HL-60 (cell line): Measurements from ENCODE around the gene DOLK.
A peak's percentile ranks its signal among the peaks of the same experiment; 100 is the strongest.
"Not testable (repeated sequence)": the region's sequence is repeated elsewhere in the genome, so short reads cannot be mapped to it uniquely, and the experiment has no call there.

Experiments
- DNase-seq, 2 experiments: peaks; one replicate each; pipeline ENCODE4 v3.0.0-alpha.2; 2010 to 2020; ENCODE audit warnings: low read depth in 1 of 2, low spot score in 1 of 2
- H3K27ac ChIP-seq: fragments of 250-450 bp; sonication (Bioruptor Pico); replicated peaks from 2 replicates; pipeline ENCODE4 v1.5.1; 2020; ENCODE audit warnings: mild to moderate bottlenecking, moderate library complexity
- H3K27me3 ChIP-seq: fragments of 250-450 bp; sonication (Bioruptor Pico); 2 replicates; pipeline ENCODE4 v1.5.1; 2021; ENCODE audit warnings: mild to moderate bottlenecking, moderate library complexity; ENCODE audit not compliant: insufficient read depth, poor library complexity, severe bottlenecking
- H3K4me3 ChIP-seq: replicated peaks from 2 replicates; pipeline ENCODE4 v1.5.1; 2011; ENCODE audit warnings: mild to moderate bottlenecking, control low read depth, low read length; ENCODE audit not compliant: insufficient read depth
- GABPA ChIP-seq: IDR thresholded peaks from 2 replicates; pipeline ENCODE4 v1.6.1; 2012; ENCODE audit warnings: low read depth
- POLR2AphosphoS5 ChIP-seq: IDR thresholded peaks from 2 replicates; pipeline ENCODE4 v1.6.1; 2012; ENCODE audit warnings: low read depth
- SPI1 ChIP-seq: IDR thresholded peaks from 2 replicates; pipeline ENCODE4 v1.6.1; 2012; ENCODE audit warnings: low read depth, mild to moderate bottlenecking, borderline replicate concordance
- TF ChIP-seq, protein P1 (sequence below): IDR thresholded peaks from 2 replicates; pipeline ENCODE4 v1.6.1; 2012; ENCODE audit warnings: low read depth; ENCODE audit not compliant: insufficient replicate concordance
- TF ChIP-seq, protein P2 (sequence below): IDR thresholded peaks from one replicate; pipeline ENCODE4 v1.5.1; 2011; ENCODE audit warnings: low read length, control low read depth, inconsistent platforms; ENCODE audit not compliant: insufficient read depth

DOLK gene

DNA sequence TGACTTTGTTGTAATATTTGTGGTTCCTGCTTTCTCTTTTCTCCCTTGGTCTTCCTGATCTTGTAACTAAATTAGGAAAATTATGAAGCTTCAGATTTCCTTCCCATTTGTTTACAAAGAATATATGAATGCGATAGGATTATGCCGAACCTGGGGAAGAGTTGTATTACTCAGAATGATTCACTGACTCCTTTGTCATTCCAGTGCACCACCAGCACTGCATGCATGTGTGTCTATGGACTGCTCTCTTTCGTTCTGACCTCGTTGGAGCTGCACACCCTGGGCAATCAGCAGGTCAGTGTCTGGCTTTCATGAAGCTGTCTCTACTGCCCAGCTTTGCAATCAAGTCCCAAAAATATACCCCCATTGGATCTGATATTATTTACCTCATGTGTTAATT is 25.6 kb upstream of the DOLK start:
- H3K27ac ChIP-seq: no peak overlapping the region
- H3K4me3 ChIP-seq: no peak overlapping the region
- DNase-seq: no peak
- TF ChIP-seq GABPA: no peak
- no peak for TF ChIP-seq SPI1
- TF ChIP-seq, protein P1, sequence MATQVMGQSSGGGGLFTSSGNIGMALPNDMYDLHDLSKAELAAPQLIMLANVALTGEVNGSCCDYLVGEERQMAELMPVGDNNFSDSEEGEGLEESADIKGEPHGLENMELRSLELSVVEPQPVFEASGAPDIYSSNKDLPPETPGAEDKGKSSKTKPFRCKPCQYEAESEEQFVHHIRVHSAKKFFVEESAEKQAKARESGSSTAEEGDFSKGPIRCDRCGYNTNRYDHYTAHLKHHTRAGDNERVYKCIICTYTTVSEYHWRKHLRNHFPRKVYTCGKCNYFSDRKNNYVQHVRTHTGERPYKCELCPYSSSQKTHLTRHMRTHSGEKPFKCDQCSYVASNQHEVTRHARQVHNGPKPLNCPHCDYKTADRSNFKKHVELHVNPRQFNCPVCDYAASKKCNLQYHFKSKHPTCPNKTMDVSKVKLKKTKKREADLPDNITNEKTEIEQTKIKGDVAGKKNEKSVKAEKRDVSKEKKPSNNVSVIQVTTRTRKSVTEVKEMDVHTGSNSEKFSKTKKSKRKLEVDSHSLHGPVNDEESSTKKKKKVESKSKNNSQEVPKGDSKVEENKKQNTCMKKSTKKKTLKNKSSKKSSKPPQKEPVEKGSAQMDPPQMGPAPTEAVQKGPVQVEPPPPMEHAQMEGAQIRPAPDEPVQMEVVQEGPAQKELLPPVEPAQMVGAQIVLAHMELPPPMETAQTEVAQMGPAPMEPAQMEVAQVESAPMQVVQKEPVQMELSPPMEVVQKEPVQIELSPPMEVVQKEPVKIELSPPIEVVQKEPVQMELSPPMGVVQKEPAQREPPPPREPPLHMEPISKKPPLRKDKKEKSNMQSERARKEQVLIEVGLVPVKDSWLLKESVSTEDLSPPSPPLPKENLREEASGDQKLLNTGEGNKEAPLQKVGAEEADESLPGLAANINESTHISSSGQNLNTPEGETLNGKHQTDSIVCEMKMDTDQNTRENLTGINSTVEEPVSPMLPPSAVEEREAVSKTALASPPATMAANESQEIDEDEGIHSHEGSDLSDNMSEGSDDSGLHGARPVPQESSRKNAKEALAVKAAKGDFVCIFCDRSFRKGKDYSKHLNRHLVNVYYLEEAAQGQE: no peak
- TF ChIP-seq POLR2AphosphoS5: no peak
- TF ChIP-seq, protein P2, sequence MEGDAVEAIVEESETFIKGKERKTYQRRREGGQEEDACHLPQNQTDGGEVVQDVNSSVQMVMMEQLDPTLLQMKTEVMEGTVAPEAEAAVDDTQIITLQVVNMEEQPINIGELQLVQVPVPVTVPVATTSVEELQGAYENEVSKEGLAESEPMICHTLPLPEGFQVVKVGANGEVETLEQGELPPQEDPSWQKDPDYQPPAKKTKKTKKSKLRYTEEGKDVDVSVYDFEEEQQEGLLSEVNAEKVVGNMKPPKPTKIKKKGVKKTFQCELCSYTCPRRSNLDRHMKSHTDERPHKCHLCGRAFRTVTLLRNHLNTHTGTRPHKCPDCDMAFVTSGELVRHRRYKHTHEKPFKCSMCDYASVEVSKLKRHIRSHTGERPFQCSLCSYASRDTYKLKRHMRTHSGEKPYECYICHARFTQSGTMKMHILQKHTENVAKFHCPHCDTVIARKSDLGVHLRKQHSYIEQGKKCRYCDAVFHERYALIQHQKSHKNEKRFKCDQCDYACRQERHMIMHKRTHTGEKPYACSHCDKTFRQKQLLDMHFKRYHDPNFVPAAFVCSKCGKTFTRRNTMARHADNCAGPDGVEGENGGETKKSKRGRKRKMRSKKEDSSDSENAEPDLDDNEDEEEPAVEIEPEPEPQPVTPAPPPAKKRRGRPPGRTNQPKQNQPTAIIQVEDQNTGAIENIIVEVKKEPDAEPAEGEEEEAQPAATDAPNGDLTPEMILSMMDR: no peak
- H3K27me3 ChIP-seq: no peaks in the 10 kb centered on the region

DNA sequence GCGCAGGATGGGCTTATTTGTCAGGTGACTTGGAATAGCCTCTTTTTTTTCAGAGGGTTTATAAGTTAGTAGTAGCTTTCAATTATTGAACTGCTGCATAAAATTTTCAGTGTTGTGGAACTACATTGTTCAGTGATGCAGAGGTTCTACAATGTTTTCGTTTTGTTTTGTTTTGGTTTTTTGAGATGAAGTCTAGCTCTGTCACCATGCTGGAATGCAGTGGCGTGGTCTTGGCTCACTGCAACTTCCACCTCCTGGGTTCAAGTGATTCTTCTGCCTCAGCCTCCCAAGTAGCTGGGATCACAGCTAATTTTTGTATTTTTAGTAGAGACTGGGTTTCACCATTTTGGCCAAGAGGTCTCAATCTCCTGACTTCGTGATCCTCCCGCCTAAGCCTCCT is 22.1 kb upstream of the DOLK start:
- TF ChIP-seq, protein P1: no peak
- TF ChIP-seq, protein P2: no peak
- TF ChIP-seq GABPA: no peak
- TF ChIP-seq POLR2AphosphoS5: no peak
- no peak for TF ChIP-seq SPI1
- no peaks in the 10 kb centered on the region for H3K27me3 ChIP-seq
- no peak overlapping the region for H3K27ac ChIP-seq
- H3K4me3 ChIP-seq: no peak overlapping the region
- DNase-seq: no peak

DNA sequence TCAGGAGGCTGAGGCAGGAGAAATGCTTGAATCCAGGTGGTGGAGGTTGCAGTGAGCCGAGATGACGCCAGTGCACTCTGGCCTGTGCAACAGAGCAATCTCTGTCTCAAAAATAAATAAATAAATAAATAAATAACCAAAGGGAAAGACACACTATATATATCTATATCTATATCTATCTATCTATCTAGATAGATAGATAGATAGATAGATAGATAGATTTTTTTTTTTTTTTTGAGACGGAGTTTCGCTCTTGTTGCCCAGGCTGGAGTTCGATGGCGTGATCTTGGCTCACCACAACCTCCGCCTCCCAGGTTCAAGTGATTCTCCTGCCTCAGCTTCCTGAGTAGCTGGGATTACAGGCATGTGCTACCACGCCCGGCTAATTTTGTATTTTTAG is 14.0 kb upstream of the DOLK start:
- not testable (repeated sequence) for H3K27me3 ChIP-seq, H3K4me3 ChIP-seq, DNase-seq

DNA sequence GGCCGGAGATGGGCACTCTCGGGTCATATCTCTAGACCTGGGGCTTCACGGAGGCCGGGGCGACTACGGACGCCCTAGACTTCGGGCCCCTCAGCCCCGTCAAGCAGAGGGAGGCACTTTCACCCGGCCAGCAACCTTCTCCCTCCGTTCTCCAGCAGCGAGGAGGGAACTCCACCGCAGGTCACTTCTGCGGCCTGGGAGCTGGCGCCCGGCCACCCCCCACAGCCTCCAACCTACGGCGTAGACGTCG is 201 bp downstream of the DOLK start:
- Histone ChIP-seq H3K27me3 (no peaks in the 10 kb centered on the region), H3K4me3 (peak overlapping the region; percentile 94), H3K27ac (peak overlapping the region; percentile 81)
- no peak for TF ChIP-seq GABPA
- TF ChIP-seq, protein P1: no peak
- TF ChIP-seq POLR2AphosphoS5: no peak
- no peak for TF ChIP-seq SPI1
- TF ChIP-seq, protein P2: no peak
- no peak for DNase-seq

More for the DNA sequence above, 14.0 kb upstream of the DOLK start:
- not testable (repeated sequence) for H3K27ac ChIP-seq
